NCI-H1092 (cell line): ENCODE data around the gene GLCE.

ENCODE experiments used
- DNase-seq: peaks from one replicate; lab custom pipeline; 2025; lab: John Stamatoyannopoulos, UW

Gene GLCE

GRCh38 chr15:69320977-69321554 is 160.6 kb downstream of the GLCE start:
- no peak for DNase-seq
